Measurements from ENCODE around the gene DDX27.

The DDX27 gene

GRCh38 chr20:49278818-49279676 lies 59.8 kb downstream of the DDX27 start:
- no peak for DNase-seq (ENCODE audit: low read depth)

DNA sequence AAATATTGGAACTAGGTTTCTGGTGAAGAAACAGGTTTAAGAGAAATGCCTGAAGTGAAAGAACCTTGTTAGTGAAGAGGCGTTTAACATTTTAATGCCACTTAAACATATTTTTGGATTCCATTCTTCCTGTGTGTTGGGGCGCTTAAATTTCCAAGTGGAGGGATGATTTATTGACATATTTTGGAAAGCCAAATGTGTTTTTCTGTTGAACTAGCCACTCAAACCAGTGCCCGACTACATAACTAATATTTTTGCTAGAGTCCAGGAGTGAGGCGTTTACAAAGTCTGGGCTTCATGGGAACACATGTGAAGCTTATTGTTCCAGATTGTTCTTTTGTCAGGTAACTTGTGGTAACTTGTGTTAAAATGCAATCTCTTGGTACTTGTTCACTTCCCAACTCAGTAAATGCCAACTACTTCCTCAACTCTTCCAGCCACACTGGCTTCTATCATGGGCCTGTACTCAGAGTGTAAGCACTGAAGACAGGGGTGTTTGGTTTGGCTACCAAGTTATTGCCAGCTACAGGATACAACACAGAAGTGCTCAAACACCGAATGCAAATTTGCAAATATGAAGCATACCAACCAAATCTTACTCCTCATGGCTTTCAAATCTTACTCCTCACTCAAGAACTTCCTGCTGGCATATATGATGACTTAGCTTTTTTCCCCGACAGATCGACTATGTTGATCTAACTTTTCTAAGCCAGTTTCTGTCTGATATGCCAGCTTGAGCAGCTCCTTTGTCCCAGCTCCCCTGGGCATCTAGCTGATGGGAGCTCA lies 60.7 kb downstream of the DDX27 start:
- DNase-seq (ENCODE audit: low read depth): no peak

- DNase-seq (ENCODE audit: low read depth): no peak
Measured at GRCh38 chr20:49280463-49281058, 61.3 kb downstream of the DDX27 start.

DNA sequence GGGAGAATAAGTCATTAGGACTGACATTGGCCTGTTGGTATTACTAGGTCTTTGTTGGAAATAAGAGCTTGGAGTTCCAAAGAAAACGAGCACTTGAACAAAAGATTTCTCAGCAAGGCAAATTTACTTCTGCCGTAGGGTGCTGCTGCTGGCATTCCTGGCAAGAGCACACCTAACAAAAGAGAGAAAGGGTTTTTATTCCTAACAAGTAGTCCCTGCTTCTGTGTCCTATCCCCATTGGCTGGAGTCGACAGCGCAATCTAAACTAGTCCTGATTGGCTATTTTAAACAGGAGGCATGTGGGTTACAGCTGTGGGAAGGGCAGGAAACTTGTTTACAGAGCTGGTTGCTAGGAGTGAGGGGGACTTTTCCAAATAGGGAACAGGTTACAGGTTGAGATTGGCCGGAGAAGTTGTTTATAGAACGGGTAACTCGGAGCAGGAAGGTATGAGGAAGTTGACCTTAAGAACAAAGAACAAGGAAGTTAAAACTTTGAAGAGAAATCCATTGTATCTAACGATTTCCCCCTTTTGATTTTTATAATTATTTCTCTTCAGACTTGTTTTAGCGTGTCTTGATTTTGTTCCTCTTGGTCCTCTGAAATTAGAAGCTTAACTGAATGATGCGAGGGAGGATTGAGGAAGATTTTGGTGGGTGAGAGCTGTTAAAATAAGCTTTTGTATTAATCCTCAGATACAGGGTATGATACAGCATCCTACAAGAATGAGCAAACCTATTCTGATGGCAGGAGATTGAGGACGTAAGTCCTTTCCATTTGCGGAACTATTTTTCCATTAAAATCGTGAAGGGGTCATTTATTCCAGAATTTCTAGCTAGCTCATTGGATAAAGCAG lies 62.1 kb downstream of the DDX27 start:
- no peak for DNase-seq (ENCODE audit: low read depth)

DNA sequence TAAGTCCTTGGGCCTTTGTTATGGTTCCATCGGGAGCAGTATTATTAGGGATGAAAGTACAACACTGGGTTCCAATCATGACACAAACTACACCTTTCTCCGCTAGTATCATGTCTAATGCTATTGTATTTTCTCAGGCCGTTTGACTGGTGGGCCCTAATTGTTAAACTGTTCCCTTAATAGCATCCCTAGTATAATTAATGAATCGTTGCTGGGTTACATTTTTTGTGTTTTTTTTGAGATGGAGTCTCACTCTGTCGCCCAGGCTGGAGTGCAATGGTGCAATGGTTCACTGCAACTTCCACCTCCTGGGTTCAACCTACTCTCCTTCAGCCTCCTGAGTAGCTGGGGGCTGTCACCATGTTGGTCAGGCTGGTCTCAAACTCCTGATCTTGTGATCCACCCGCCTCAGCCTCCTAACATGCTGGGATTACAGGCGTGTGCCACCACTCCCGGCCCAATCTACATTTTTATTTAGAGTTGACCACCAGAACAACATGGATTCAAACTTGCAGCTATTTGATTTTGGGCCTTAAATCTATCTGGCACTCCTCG lies 62.8 kb downstream of the DDX27 start:
- no peak for DNase-seq (ENCODE audit: low read depth)

DNA sequence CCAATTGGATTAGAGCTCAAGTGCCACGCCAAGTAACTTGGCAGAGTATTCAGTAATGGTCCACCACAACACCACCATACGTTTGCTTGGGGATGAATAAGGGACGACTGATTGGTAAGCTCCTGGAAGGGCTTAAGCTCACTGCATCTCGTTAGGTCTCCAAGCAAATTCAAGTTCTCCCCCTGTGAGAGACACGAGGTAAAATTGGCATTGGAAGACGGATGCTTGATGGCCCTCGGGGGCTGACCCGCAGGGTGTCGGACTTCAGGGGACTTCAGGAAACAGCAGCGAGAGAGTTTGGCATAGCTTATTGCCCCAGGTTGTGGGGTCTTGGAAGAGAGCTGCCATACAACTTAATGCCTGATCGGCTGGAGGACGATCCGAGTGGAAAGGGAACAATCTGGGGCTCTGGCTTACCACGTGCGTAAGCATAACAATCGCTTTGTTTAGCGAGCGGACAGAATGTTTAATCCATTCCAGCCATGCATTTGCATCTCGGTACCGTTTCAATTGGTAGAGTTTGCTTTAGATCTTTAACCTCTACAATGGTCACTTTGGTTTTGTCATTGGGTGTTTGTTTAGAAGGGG lies 63.5 kb downstream of the DDX27 start:
- no peak for DNase-seq (ENCODE audit: low read depth)

DNA sequence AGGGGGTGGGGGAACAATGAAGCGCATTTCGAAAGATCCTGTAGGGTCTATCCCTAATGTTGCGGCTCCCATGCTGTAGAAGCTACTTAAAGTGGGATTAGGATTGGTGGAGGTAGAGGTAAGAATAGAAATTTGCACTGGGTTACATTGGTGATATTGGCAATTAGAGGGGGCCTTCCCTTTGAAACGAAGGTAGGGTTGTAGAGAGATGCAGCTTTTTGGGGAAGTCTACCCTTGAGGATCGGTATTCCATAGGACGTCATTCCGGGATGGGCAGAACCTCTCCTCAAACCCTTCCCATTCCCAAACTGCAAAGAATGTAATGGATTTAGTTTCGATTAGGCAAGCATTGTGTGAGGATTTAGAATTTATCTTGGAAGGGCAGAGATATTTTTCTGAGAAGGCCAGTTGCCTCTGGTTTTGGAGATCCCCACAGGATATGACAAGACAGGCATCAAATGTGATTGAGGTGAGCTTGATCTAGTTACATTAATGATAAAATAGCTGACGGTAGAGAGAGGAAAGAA lies 64.0 kb downstream of the DDX27 start:
- DNase-seq (ENCODE audit: low read depth): no peak

DNA sequence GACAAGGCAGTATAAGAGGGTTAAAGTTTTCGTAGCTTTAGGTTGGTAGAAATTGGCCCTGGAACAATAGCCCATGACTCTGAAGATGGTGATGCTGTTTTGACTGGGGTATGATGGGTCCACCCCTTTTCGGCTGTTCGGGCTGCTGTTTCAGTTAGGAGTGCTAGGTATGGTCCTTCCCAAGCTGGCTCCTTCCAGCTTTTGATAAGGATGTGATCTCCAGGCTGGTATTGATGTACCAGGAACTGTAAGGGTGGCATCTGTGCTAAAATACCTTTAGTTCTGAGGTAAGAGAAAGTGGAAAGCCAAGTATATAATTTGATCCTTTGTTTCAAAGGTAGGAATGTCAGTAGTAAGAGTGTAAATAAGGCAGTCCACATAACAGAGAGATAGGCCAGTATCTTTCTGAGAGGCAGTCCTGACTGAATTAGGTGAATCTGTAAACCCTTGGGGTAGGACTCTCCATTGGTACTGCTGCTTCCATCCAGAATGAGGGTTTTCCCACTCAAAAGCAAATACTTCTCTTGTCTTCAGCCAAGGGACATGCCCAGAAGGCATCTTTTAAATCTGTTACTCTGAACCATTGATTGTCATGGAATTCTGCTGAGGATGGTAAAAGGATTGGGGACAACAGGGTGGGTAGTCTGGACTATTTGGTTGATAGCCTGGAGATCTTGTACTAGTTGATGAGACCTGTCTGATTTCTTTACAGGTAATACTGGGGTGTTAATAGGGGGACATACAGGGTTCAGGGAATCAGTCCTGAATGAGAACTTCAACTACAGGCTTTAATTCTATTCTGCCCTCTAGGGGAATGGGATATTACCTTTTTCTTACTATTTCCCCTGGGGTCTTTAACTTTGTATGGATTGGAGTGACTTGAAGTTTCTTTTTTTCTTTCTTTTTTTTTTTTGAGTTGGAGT lies 64.7 kb downstream of the DDX27 start:
- no peak for DNase-seq (ENCODE audit: low read depth)

DNA sequence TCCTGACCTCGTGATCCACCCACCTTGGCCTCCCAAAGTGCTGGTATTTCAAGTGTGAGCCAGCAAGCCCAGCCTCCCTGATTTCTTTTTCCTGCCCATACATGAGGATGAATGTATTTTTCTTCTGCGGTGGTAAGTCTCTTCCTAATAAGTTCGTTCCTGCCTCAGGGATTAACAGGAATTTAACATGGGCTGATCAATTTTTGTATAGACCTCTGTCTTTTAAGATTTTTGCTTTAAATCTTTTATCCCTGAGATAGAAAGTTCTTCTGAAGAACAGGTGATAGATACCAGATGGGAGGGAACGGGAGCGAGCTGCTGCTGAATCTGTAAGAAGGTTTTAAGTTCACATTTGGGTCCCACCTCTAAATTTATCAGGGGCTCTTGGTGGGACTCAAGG lies 65.6 kb downstream of the DDX27 start:
- no peak for DNase-seq (ENCODE audit: low read depth)

DNA sequence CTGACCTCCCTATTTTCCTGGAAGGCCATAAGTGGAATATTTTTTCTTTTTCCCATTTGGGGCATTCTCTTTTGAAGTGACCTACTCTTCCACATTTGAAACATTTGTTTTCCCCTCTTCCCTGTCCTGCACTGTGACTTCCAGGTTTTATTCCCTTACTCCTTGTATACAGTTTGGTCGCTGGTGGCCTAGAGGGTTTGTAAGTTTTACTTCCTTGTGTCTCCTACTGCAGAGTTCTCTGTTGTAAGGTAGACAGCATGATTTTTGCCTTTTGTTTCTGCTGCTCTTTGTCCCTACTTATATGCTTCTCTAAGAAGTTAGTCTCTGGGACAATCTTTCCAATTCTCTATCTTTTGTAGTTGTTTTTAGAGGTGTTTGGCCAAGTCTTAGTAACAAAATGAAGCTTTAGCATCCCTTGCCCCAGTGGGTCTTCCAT lies 66.0 kb downstream of the DDX27 start:
- DNase-seq (ENCODE audit: low read depth): no peak

GRCh38 chr20:49285813-49286494 lies 66.7 kb downstream of the DDX27 start:
- no peak for DNase-seq (ENCODE audit: low read depth)

GRCh38 chr20:49286689-49287551 lies 67.7 kb downstream of the DDX27 start:
- DNase-seq (ENCODE audit: low read depth): no peak

DNA sequence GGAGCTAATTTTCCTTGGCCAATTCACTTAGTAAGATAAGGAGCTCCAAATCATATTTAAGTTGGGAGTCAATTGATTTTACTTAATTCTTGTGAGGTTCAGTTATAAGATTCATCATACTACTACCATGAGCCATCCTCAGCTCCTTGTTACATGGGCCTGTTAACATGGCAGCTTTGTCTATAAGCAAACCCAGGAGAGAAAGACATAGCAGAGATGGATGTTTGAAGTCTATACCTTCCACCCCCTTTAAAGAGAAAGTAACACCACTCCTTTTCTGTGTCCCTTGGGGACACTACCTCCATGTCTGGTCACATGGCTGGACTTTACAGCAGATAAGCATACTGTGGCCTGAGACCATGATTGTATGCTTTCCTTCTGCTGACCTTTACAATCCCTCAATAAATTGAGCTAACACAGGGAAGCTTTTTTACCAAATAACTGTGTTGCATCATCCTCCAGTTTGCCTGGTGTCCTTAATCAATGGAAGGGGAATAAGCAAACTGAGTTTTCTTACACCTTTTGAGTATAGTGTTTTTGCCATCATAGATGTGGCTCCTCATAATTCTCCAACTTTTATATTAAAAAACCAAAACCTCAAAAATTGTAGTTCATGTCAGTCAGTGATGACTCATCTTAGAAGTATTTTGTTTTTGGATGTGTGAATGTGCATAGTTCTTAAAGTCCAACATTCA lies 68.5 kb downstream of the DDX27 start:
- peak; percentile 98 for DNase-seq (ENCODE audit: low read depth)

- no peak for DNase-seq (ENCODE audit: low read depth)
Measured at GRCh38 chr20:49288250-49288751, 69.1 kb downstream of the DDX27 start.

- no peak for DNase-seq (ENCODE audit: low read depth)
Measured at GRCh38 chr20:49288784-49289696, 69.8 kb downstream of the DDX27 start.

DNA sequence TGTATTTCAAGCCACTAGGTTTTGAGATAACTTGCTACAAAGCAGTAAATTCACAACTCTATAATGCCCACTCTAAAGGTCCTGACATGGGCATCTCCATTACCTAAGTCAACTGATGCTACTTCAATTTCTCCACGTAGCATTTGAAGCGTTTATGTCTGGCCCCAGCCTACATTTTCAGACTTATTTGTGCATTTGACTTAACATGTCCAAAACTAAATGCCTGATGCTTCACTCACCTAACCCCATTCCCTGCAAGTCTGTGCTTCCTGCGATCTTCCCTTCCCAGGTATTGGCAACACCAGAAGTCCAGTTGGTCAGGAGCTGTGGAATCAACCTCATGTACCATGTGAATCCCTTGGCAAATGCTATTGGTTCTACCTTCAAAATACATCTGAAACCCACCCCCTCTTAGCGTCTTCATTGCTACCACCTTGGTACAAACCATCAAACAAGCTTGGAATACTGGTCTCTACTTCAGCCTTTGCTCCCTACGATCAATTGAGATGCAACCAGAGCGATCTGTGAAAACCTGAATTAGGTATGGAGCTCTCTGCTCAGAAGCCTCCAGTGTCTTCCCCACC lies 71.5 kb downstream of the DDX27 start:
- no peak for DNase-seq (ENCODE audit: low read depth)

Measured in HS-5 (cell line).